HuH-7.5 (cell line): Measurements from ENCODE around the gene ADA.
"Not testable (repeated sequence)": the region's sequence is repeated elsewhere in the genome, so short reads cannot be mapped to it uniquely, and the experiment has no call there.

ENCODE experiments used
- DNase-seq: peaks from one replicate; pipeline ENCODE4 v3.0.0; 2011; ENCODE audit warnings: low spot score

ADA gene

GRCh38 chr20:44599715-44600114 is 51.8 kb downstream of the ADA start:
- DNase-seq = no peak

- DNase-seq = no peak
Observed at GRCh38 chr20:44598423-44599305, 52.8 kb downstream of the ADA start.

- DNase-seq = no peak
Observed at GRCh38 chr20:44597930-44598329, 53.6 kb downstream of the ADA start.

- no peak for DNase-seq
Observed at GRCh38 chr20:44597516-44597915, 54.0 kb downstream of the ADA start.

GRCh38 chr20:44596876-44597275 is 54.6 kb downstream of the ADA start:
- no peak for DNase-seq

GRCh38 chr20:44596010-44596409 is 55.5 kb downstream of the ADA start:
- DNase-seq = no peak

GRCh38 chr20:44594730-44595129 is 56.8 kb downstream of the ADA start:
- no peak for DNase-seq

- DNase-seq = no peak
Observed at GRCh38 chr20:44593751-44594150, 57.7 kb downstream of the ADA start.

- DNase-seq = no peak
Observed at GRCh38 chr20:44592366-44592765, 59.1 kb downstream of the ADA start.

- DNase-seq = no peak
Observed at GRCh38 chr20:44590980-44591778, 60.3 kb downstream of the ADA start.

- DNase-seq = no peak
Observed at GRCh38 chr20:44589537-44589936, 62.0 kb downstream of the ADA start.

- not testable (repeated sequence) for DNase-seq
Observed at GRCh38 chr20:44588321-44588720, 63.2 kb downstream of the ADA start.

GRCh38 chr20:44587035-44587980 is 64.2 kb downstream of the ADA start:
- no peak for DNase-seq

GRCh38 chr20:44586289-44586911 is 65.1 kb downstream of the ADA start:
- no peak for DNase-seq

- DNase-seq = no peak
Observed at GRCh38 chr20:44585057-44585963, 66.2 kb downstream of the ADA start.

- no peak for DNase-seq
Observed at GRCh38 chr20:44584162-44584561, 67.3 kb downstream of the ADA start.

GRCh38 chr20:44583157-44583556 is 68.3 kb downstream of the ADA start:
- no peak for DNase-seq

GRCh38 chr20:44582311-44583025 is 69.0 kb downstream of the ADA start, which contains the start of gene PKIG:
PKIG (plus strand) TSS chr20:44582579; CDS start chr20:44614557, 31,978 bp downstream.
- no peak for DNase-seq

- no peak for DNase-seq
Observed at GRCh38 chr20:44581515-44581914, 70.0 kb downstream of the ADA start.
